D721Med (cell line): ENCODE measurements around the gene SMG9.
"Not testable (repeated sequence)": the region's sequence is repeated elsewhere in the genome, so short reads cannot be mapped to it uniquely, and the experiment has no call there.

Source experiments
- DNase-seq: peaks from one replicate; pipeline ENCODE4 v3.0.0; 2011; ENCODE audit warnings: low spot score; ENCODE audit not compliant: insufficient read length
- FAIRE-seq: peaks from 2 replicates; lab custom pipeline; 2011; peaks lifted over from hg19 to GRCh38; lab: Jason Lieb, UNC
- TF ChIP-seq, protein P1 (sequence below): IDR thresholded peaks from 2 replicates; pipeline ENCODE4 v1.5.1; 2012; ENCODE audit warnings: mild to moderate bottlenecking, control low read depth; ENCODE audit not compliant: insufficient read depth; ENCODE audit errors: missing control alignments

The SMG9 gene

DNA sequence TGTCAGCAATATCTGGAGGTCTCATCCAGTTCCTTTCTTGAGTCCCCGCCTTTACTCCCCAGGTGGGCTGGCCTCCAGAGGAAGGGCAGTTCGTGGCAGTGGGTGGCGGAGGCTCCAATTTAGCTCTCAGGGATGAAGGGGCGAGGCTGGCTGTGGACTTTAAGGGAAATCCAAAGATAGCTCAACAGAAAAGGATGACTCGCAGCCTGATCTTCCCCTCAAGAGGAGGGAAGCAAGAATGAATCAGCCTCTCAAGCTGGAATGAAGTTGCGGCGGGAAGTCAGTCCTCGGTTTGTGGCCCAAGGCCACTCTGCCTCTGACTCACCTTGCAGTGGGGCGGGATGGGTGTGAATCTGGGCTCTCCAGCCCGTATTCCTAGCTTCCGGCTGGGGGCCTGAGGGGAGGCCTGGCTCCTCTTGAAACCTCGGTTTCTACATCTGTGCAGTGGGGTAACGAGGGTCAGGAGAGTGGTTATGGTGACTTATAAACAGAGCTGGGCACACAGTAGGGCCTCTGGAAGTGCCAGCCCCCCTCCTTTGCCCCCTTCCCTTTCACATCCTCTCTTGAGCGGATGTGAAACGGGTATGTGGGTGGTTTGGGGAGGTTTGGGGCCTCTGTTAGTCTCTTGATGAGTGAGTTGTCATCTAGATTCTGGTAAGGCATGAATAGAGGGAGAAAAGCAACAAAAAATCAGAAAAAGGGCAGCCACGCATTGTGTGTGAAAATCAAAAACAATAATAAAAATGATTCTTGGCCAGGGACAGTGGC is 10.5 kb upstream of the SMG9 start:
- FAIRE-seq, result no peak
- no peak for DNase-seq
- TF ChIP-seq, protein P1, sequence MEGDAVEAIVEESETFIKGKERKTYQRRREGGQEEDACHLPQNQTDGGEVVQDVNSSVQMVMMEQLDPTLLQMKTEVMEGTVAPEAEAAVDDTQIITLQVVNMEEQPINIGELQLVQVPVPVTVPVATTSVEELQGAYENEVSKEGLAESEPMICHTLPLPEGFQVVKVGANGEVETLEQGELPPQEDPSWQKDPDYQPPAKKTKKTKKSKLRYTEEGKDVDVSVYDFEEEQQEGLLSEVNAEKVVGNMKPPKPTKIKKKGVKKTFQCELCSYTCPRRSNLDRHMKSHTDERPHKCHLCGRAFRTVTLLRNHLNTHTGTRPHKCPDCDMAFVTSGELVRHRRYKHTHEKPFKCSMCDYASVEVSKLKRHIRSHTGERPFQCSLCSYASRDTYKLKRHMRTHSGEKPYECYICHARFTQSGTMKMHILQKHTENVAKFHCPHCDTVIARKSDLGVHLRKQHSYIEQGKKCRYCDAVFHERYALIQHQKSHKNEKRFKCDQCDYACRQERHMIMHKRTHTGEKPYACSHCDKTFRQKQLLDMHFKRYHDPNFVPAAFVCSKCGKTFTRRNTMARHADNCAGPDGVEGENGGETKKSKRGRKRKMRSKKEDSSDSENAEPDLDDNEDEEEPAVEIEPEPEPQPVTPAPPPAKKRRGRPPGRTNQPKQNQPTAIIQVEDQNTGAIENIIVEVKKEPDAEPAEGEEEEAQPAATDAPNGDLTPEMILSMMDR, result no peak

DNA sequence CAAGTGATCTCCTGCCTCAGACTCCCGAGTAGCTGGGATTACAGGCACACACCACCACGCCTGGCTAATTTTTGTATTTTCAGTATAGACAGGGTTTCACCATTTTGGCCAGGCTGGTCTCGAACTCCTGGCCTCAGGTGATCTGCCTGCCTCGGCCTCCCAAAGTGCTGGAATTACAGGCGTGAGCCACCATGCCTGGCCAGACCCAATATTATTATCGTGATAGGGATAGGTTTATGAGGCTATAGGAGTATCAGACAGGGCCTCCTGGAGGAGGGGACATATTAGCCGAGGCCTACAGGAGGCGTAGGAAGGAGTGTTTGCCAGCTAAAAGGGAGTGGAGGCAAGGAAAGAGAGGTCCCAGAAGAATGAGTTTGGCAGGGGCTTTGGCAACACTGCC is 9.9 kb upstream of the SMG9 start:
- FAIRE-seq, DNase-seq: not testable (repeated sequence)

DNA sequence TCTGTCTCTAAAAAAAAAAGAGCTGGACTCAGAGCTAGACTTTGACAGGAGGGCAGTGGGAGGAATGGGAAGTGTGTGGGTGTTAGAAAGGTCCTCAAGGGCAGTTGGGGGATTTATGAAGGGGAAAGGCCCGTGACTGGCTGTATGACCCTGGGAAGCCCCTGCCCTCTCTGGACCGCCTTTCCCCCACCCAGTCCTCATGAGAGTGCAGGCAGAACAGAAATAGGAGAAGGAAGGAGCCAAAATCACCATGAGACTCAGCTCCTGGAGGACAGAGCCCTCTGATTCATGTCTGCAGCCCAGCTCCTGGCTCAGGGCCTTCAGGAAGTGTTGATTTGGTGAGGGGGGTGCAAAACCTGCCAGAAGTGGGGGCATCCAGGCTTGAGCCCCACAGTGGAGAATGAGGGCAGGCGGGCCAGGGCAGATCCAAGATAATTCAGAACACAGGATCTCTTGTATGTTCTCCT is 8.7 kb upstream of the SMG9 start:
- TF ChIP-seq, protein P1, result no peak
- no peak for FAIRE-seq
- DNase-seq, result no peak

GRCh38 chr19:43762814-43763213 is 8.1 kb upstream of the SMG9 start:
- FAIRE-seq (no peak), DNase-seq (no peak)
- TF ChIP-seq, protein P1, result no peak

DNA sequence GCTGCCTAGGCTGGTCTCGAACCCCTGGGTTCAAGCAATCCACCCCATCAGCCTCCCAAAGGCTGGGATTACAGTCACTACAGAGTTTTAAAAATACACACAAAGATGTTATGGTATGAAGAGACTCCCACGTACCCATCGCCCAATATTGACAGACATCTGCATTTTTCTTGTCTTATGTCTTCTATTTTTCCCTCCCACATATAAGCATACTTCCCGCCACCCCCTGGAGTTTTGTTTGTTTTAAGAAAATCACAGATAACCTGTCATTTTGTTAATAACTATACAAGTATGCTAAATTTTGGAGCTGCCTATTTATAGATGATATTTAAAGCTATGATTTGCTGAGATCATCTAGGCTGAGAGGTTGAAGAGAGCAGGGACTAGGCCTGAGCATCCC is 6.2 kb upstream of the SMG9 start:
- TF ChIP-seq, protein P1, result no peak
- FAIRE-seq (no peak), DNase-seq (no peak)

- FAIRE-seq (no peak), DNase-seq (no peak)
- TF ChIP-seq, protein P1, result no peak
Measured at GRCh38 chr19:43759515-43759914, 4.8 kb upstream of the SMG9 start.

DNA sequence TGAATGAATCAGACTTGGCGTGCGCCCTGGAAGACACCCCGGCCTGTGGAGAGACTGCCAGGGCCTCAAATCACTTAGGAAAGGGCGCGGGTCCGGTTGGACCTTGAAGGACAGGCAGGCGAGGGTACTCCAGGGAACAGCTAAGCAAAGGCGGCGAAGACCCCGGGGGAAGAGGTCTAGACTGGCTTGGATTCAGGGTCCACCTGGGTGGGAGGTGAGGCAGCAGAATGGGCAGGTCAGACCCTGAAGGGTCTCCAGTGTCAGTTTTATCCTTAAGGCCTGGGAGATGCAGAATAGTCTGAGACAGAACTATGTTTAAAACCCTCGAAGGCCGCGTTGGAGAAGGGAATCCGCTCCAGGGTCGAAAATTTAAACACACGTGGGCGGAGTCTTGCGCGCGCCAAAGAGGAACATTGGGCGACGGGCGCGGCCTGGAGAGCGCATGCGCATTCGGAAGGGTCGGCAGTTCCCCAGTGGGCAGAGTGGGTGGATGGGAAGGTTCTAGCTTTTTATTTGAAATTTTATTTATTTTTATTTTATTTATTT is 567 bp upstream of the SMG9 start:
- no peak for DNase-seq
- TF ChIP-seq, protein P1, result no peak

More for the DNA sequence above, 567 bp upstream of the SMG9 start:
- no peak for FAIRE-seq
